GM20431 (cell line): Measurements from ENCODE around the gene KBTBD12.

ENCODE experiments used
- in situ Hi-C: fragments of 300-500 bp; cut with MseI, MboI; formaldehyde crosslinking; loops from one replicate; pipeline ENCODE4 v1.15.0; 2020; ENCODE audit warnings: low sequenced_read_pairs; ENCODE audit not compliant: unreplicated experiment

Gene KBTBD12

DNA sequence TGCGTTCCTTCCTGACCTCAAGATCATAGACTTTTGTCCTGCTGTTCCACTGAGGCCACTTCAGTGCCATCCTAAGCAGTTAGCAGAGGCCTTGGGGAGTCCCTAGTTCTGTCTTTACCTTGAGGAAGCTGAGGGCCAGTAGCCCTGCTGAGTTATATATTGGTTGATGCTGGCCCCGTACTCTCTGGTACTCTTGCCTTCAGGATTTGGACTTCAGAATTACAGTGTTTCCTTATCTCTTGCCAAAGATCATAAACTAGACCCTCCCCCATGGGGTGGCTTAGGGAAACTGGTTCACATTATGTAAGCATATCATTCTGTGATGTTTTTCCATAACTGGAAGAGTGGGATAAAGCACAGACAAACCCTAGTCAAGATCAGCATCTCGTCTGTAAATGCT, 33.2 kb downstream of the KBTBD12 start:
- in situ Hi-C loops = no loop called here

GRCh38 chr3:127949446-127950055, 34.5 kb downstream of the KBTBD12 start:
- in situ Hi-C loops = no loop called here

DNA sequence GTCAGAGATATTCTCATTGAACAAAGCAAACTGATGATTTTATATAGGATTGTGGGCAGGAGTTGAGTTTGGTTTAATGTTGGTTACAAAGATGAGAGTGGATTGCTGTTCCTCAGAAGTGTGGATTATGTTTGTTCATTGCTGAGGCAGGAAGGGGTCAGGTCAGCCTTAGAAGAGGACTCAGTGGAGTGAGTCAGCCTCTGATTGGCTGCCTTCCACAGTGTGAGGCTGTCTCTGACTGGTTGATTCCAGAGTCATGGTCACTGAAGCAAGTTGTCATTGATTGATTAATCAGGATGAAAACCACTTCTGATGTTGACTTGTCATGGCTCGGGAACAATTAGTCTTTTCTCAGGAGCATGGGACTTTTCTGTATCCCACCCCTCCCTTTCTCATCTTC, 36.2 kb downstream of the KBTBD12 start:
- in situ Hi-C loops = no loop called here

- in situ Hi-C loops = no loop called here
Observed at GRCh38 chr3:127953091-127954035, 38.3 kb downstream of the KBTBD12 start.

GRCh38 chr3:127954640-127955039, 39.6 kb downstream of the KBTBD12 start:
- in situ Hi-C loops = no loop called here

- in situ Hi-C loops = no loop called here
Observed at GRCh38 chr3:127955728-127956127, 40.7 kb downstream of the KBTBD12 start.

- in situ Hi-C loops = no loop called here
Observed at GRCh38 chr3:127959041-127959440, 44.0 kb downstream of the KBTBD12 start.

DNA sequence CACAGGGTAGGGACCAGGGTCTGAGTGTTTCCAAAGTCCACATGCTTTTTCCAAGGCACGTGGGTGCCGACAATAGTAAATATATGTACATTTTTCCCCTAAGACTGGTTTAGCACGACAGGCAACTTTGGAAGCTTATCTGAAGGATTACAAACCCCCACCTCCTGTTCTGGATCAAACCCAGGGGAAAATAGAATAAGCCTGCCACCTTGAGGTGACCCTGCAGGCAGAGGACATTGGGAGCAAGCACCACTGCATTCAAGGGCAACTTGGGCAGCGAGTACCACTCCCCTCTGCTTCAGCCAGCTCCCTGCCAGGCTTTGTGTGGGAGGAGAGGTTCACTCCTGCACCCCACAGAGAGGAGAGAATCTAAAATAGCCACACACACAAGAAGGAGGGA, 44.8 kb downstream of the KBTBD12 start:
- in situ Hi-C loops = no loop called here

- in situ Hi-C loops = no loop called here
Observed at GRCh38 chr3:127960421-127960965, 45.5 kb downstream of the KBTBD12 start.

- in situ Hi-C loops = no loop called here
Observed at GRCh38 chr3:127961124-127961523, 46.1 kb downstream of the KBTBD12 start.

DNA sequence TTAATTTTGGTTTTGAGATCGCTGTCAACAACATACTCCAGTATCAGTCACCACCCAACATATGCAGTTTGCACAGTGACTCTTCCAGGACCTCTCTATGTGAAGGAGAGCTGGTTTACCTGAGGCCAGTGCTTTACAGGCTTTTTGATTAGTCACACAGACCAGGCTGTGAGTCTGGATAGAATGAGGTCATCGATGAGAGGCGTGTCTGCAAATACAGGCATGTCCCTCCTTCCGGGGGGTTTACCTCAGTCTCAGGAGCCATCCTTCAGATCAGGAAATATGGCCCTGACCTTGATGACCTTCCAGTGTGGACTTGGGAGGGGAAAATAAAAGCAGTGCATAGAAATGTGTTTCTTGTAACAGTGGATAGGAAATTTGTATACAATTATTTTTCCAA, 46.9 kb downstream of the KBTBD12 start:
- in situ Hi-C loops = no loop called here

GRCh38 chr3:127962937-127963336, 47.9 kb downstream of the KBTBD12 start:
- in situ Hi-C loops = no loop called here

GRCh38 chr3:127964053-127964452, 49.0 kb downstream of the KBTBD12 start:
- in situ Hi-C loops = no loop called here

DNA sequence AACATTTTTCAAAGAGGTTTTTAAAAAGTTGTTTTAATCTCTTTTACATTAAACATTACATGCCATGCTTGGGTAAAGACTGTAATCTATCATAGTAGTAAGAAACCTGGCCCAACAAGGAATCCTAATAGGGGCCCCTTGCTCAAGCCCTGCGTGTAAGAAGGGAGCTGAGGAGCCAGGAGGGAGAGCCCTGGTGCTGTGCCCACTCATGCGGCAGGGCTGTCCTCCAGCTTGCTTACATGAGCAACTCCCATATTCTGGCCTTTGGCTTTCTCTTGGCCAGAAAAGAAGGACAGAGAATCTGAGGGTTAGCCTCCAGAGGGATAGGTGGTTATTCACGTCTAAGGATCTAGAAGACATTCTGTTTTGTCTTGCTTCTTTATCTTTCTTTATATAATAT, 49.8 kb downstream of the KBTBD12 start:
- in situ Hi-C loops = no loop called here

DNA sequence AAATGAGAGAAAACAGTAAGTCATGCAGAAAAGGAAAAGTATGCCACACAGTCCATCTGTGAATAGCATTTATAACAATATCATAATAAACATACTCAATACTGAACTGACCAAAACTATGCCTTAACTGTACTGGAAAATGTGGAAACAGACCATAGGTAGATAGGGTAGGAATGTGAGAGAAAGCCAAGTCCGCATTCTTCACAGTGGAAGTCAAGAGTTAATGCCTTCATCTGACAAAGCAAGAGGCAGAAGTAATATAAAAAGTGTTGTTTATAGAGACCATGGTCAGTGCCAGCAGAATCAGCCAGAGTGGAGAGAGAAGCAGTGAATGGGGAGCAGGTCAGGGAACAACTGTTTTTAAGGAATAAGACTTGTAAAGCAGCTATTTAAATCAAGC, 52.3 kb downstream of the KBTBD12 start:
- in situ Hi-C loops = no loop called here

DNA sequence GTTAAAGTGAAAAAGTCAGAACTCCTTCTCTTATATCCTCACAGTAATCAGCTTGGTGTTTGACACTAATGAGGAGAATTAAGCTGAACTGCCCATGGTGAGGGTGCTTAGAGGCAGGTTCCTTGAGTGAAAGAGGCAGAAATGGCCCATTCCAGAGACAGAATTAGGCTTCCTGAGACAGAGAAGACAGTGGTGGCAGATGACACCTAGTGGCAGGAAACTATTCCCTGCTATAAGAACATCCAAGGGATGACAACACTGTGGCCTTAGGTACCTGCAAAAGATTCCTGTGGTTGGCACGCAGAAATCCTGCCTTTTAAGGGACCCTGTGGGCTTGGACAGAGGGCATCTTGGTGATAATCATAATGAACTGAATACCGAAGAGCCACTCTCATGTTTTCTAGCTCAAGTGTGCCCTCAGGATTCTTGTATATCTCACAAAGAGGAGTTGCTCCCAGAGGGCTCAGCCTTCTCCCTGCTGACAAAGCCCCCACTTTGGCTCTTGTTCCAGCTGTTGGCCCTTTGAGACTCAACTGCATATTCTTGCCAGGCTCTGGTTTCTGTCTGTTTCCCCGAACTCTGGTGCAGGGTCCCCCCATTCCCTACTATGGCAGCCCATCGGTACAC, 56.0 kb downstream of the KBTBD12 start:
- in situ Hi-C loops = no loop called here

DNA sequence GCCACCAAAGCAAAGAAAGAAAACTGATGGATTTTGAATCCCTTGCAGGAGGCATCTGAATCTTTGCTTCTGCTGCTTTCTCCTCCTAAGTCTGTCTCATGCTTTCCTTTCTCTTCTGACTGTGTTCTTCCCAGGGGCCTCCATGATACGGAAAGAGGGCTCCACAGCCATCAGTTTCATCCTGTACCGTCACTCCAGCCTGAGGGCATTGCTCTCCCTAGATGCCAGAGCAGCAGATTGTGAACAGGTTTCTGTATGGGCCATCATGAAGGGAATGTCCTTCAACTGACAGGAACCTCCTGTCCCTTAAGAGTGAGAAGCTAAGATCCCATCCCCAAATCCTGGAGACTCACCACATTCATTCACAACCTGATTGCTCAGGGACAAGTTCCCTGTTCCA, 59.2 kb downstream of the KBTBD12 start:
- in situ Hi-C loops = no loop called here

GRCh38 chr3:127975153-127976029, 60.4 kb downstream of the KBTBD12 start:
- in situ Hi-C loops = loop anchor here (25.0 kb wide), 1 partner anchor 313 kb away; the partner anchor contains the start of gene ABTB1

- in situ Hi-C loops = loop anchor here (25.0 kb wide), 1 partner anchor 316 kb away; the partner anchor contains the start of gene ABTB1
Observed at GRCh38 chr3:127978636-127979035, 63.6 kb downstream of the KBTBD12 start.

DNA sequence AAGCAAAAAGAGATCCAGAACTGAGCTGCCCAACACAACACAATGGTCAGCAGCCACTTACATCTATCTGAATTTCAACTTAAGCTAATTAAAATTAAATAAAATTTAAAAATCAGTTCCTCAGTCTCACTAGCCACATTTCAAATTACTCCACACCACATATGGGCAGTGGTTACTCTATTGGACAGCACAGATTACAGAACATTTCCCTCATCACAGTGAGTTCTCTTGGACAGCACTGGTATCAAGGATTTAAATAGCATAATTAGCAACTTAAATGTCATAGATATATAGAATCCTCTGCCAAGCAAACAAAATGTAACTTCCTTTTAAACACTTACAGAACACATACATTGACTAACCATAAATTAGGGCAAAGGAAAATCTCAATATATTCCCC, 64.4 kb downstream of the KBTBD12 start:
- in situ Hi-C loops = loop anchor here (25.0 kb wide), 1 partner anchor 317 kb away; the partner anchor contains the start of gene ABTB1
